NCI-H460 (cell line): ENCODE measurements around the gene CALML4. TPM values are rescaled to one million over a fixed set of nuclear protein-coding genes. Genes with fewer than 3 reads are reported as not detected.
"Not testable (repeated sequence)": the region's sequence is repeated elsewhere in the genome, so short reads cannot be mapped to it uniquely, and the experiment has no call there.

ENCODE experiments used
- DNase-seq: peaks from one replicate; pipeline ENCODE4 v3.0.0-alpha.2; 2016; ENCODE audit warnings: low read depth; ENCODE audit errors: extremely low read depth
- total RNA-seq: library from RNA; depleted of rRNA; stranded (reverse); fragments of >200 nt; shearing (Covaris generic); gene quantifications from 2 replicates; pipeline ENCODE4 v1.2.3, GENCODE V29; 2014

Gene CALML4
- total RNA-seq, 1 experiment from 2014 or later = 6.8 TPM

- no peak for DNase-seq
Measured at GRCh38 chr15:68209272-68209671, 4.1 kb upstream of the CALML4 start.

DNA sequence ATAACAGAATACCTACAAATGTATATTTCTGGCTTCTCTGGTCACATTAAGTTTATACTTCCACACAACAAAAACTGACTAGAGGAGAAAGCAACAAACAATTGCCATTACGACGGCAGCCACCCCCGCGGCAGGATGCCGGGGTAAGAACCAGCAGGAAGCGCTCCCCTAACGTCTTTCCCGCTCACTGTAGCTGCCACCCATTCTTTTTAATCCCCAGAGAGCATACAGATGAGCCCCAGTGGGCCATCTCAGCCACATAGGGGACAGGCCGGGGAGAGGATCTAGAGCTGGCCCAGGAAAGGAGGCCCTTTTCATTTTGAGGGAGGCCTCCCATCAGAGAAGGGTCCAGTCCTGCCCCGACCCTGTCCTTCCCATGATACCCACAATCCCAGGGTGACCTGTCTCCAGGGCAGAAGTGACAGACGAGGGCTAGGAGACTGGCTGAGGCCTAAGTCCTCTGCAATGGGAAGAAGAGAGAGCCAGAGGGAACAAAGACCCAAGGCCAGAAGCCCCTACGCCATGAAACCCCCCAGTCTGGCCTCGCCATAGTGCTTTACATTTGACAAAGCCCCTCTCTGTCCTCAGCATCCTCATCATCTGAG lies 3.6 kb upstream of the CALML4 start:
- DNase-seq = no peak

DNA sequence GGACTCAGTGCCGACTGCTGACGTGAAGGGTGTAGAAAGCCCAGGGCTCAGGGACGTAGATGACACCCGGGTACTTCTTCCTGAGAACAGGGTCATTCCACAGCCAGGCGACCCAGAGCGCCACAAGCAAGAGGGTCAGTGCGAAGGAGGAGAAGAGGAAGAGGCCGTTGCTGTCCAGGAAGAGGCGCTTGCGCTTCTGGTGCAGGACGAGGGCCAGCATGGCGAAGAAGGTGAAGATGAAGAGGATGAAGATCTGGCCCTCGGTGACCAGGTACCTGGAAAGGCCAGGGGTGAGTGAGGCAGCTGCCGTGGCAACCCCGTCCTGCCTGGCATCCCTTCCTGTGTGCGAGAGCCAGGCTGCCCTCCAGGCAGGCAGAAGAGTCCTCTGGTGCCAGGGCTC lies 3.0 kb upstream of the CALML4 start:
- no peak for DNase-seq

GRCh38 chr15:68207176-68207935 lies 2.2 kb upstream of the CALML4 start:
- no peak for DNase-seq

- no peak for DNase-seq
Measured at GRCh38 chr15:68206711-68207151, 1.6 kb upstream of the CALML4 start.

GRCh38 chr15:68205954-68206539 lies 915 bp upstream of the CALML4 start:
- DNase-seq = no peak

GRCh38 chr15:68205558-68205944 lies 419 bp upstream of the CALML4 start:
- DNase-seq = no peak

GRCh38 chr15:68204361-68204760 lies 771 bp downstream of the CALML4 start:
- DNase-seq = no peak

DNA sequence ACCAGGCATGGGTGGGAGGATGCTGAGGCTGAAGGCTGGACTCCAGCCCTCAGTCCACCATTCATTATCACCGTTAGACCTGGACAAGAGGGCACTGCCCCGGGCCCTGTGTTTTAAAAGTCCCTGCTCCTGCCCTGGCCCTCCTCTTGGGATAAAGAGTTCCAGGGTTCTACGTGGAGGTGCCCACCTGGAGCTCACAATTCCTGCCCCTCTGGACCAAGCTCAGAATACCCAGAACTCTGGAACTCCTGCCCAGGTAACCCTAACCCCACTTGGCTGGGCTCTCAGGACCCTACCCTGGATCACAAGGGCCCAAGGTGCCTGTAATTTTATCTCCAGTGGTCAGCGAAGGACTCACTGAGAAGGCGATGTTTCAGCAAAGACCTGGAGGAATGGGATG lies 1.2 kb downstream of the CALML4 start:
- DNase-seq = no peak

DNA sequence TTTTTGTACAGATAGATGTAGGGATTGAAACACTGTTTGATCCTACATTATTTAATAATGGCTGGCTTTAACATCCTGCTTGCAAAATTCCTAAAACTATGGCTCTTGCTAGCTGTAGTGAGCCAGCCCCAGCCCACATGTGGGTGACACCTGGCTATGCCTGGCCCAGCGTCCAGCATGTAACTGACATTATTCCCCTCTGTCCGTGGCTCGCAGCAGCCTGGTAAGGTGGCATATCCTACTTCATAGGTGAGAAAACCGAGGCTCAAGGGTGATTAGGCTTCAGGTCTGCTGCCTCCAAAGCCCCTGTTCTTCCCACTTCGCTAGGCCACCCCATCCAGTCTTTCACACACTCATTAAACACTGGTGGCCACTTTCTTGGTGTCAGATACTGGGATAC lies 1.6 kb downstream of the CALML4 start:
- DNase-seq = no peak

DNA sequence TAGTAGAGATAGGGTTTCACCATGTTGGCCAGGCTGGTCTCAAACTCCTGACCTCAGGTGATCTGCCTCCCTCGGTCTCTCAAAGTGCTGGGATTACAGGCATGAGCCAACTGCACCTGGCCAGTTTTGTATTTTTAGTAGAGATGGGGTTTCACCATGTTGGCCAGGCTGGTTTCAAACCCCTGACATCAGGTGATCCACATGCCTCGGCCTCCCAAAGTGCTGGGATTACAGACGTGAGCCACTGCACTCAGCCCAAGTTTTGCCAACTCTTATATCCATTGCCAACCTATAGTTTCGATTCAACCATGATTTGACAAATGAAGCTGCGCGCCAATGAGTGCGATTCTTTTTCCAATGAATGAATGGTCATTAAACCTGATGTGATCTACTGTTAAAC lies 2.1 kb downstream of the CALML4 start:
- DNase-seq = not testable (repeated sequence)

- DNase-seq = no peak
Measured at GRCh38 chr15:68201879-68202261, 3.3 kb downstream of the CALML4 start.

DNA sequence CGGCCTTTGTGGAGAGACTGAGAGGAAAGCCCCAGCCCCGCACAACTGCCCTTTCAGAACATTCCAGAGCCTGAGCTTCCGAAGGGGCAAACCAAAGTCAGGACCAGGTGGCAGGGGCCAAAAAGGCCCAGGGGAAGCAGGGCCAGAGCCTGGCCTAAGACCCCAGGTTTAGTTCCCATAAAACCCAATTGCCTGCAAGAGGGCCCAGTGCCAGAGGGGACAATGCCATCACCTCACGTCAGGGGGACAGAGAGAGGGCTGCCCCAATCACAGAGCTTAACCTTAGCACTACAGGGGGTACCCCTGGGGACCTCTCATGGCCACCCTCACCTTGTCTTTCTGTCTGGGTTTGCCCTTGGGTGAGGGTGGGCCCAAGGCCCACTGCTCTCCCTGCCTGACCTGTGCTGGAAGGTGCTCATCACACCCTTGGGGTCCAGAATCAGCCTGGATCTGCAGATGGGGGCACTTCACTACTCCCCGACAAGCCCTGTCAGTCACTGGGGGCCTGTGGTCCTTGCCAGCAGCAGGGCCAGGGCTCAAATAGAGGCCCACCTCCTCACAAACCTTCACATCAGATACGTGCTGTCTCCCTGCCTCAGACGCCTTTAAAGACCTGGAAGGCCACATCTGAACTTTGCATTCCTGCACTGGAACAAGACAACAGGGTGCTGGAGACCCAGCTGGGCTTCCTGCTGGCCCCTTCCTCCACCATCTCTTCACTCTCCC lies 3.8 kb downstream of the CALML4 start:
- no peak for DNase-seq

GRCh38 chr15:68200016-68200861 lies 4.9 kb downstream of the CALML4 start:
- no peak for DNase-seq

- no peak for DNase-seq
Measured at GRCh38 chr15:68199340-68199739, 5.8 kb downstream of the CALML4 start.

- no peak for DNase-seq
Measured at GRCh38 chr15:68197661-68198437, 7.3 kb downstream of the CALML4 start.

- DNase-seq = no peak
Measured at GRCh38 chr15:68197170-68197492, 8.0 kb downstream of the CALML4 start.

DNA sequence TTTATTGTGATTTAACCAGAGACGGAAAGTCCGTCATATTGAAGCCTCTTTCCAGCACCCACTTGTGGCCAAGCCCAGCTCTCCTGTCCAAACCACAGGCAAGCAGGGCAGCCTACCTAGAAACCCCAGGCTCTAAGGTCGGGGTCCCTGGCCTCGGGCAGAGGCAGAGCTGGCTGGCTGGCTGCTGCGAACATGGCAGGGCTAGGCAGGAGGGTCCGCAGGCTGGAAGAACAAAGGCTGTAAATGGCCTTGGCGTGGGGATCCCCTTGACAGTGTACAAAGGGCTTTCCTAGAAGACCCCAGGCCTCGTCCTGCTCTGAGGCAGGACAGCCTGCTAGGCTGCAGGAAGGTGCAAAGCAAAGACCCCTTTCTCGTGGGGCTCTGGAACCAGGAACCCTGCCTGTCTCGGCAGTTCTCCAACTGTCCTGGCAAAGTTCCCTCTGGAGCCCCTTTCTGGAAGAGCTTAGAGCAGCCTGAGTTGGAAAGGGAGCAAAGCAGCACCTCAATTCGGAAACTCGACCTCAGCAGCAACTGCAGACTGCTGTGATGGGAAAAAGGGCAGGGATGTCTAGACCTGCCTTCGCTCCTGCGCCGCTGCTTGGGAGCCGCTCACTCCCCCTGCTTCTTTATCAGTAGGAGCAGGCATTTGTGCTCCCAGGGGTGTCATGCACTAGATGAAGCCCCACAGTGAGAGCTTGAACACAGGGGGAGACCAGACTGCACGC lies 8.5 kb downstream of the CALML4 start:
- DNase-seq = no peak
